H1 (cell line): ENCODE data around the gene CHD9. TPM values are rescaled to one million over a fixed set of nuclear protein-coding genes. Genes with fewer than 3 reads are reported as not detected.

Experiments used
- CTCF ChIA-PET: fragments of 300-600 bp; sonication (Branson Sonifier 250); formaldehyde crosslinking; loops from one replicate; lab custom pipeline; 2021; ENCODE audit not compliant: partially characterized antibody; lab: Charles Lee
- POLR2A ChIA-PET: fragments of 300-600 bp; sonication (Branson Sonifier 250); formaldehyde crosslinking; loops from one replicate; lab custom pipeline; 2021; ENCODE audit warnings: inconsistent platforms; ENCODE audit not compliant: partially characterized antibody; lab: Charles Lee
- DNase-seq, 2 experiments: peaks; one replicate each; pipeline versions ENCODE4 v3.0.0 to v3.0.0-alpha.2; 2010 to 2022; ENCODE audit warnings: low spot score in 2 of 2, low read depth in 1 of 2, mixed read lengths in 1 of 2
- FAIRE-seq: peaks from 2 replicates; lab custom pipeline; 2011; peaks lifted over from hg19 to GRCh38; lab: Jason Lieb, UNC
- H2AFZ ChIP-seq: 2 replicates; pipeline ENCODE4 v1.8.1; 2012; ENCODE audit warnings: low read length, inconsistent platforms
- H2AK5ac ChIP-seq: 2 replicates; pipeline ENCODE4 v1.6.1; 2013; ENCODE audit warnings: low read depth, low read length
- H2BK120ac ChIP-seq: replicated peaks from 2 replicates; pipeline ENCODE3; 2013; ENCODE audit warnings: low read depth, low read length, inconsistent platforms
- H2BK12ac ChIP-seq: 2 replicates; pipeline ENCODE4 v1.6.1; 2013; ENCODE audit warnings: low read depth, low read length
- H2BK15ac ChIP-seq: 2 replicates; pipeline ENCODE4 v1.6.1; 2013; ENCODE audit warnings: low read length
- H2BK20ac ChIP-seq: 2 replicates; pipeline ENCODE4 v1.6.1; 2013; ENCODE audit warnings: low read length
- H2BK5ac ChIP-seq: 2 replicates; pipeline ENCODE4 v1.6.1; 2013; ENCODE audit warnings: low read depth, low read length
- H3K14ac ChIP-seq: 2 replicates; pipeline ENCODE4 v1.6.1; 2013; ENCODE audit warnings: inconsistent platforms; ENCODE audit not compliant: insufficient read length
- H3K18ac ChIP-seq: 2 replicates; pipeline ENCODE4 v1.6.1; 2013; ENCODE audit warnings: low read length; ENCODE audit errors: extremely low read depth
- H3K23ac ChIP-seq: 2 replicates; pipeline ENCODE4 v1.6.1; 2013; ENCODE audit warnings: inconsistent platforms; ENCODE audit not compliant: insufficient read length
- H3K23me2 ChIP-seq: 2 replicates; pipeline ENCODE4 v1.6.1; 2013; ENCODE audit warnings: low read depth, low read length
- H3K27ac ChIP-seq: 2 replicates; pipeline ENCODE4 v1.6.1; 2011; ENCODE audit warnings: low read depth, low read length, inconsistent platforms
- H3K27me3 ChIP-seq, 4 experiments: replicated peaks in 1 of 4; 1 replicate in 1 of 4; 2 replicates in 3 of 4; pipeline versions ENCODE4 v1.6.1 to v1.8.1; 2011 to 2013; ENCODE audit warnings: low read length in 3 of 4, mild to moderate bottlenecking in 3 of 4, inconsistent platforms in 2 of 4, mixed read lengths in 2 of 4, moderate library complexity in 1 of 4; ENCODE audit not compliant: control insufficient read depth in 3 of 4, insufficient read depth in 3 of 4; ENCODE audit errors: extremely low read depth in 1 of 4
- H3K36me3 ChIP-seq, 4 experiments: 2 replicates each; pipeline versions ENCODE4 v1.6.1 to v1.8.1; 2011 to 2013; ENCODE audit warnings: mild to moderate bottlenecking in 4 of 4, low read length in 3 of 4, moderate library complexity in 2 of 4, control low read depth in 1 of 4, inconsistent platforms in 1 of 4; ENCODE audit not compliant: insufficient read depth in 4 of 4, control insufficient read depth in 2 of 4
- H3K4ac ChIP-seq: replicated peaks from 2 replicates; pipeline ENCODE3; 2013; ENCODE audit warnings: low read length, low read depth, mixed read lengths, inconsistent platforms; ENCODE audit not compliant: insufficient read length
- H3K4me1 ChIP-seq, 4 experiments: replicated peaks in 1 of 4; 1 replicate in 1 of 4; 2 replicates in 3 of 4; pipeline versions ENCODE4 v1.6.1 to v1.8.1; 2011 to 2013; ENCODE audit warnings: low read length in 3 of 4, inconsistent platforms in 2 of 4, mixed read lengths in 1 of 4; ENCODE audit not compliant: insufficient read depth in 4 of 4, control insufficient read depth in 3 of 4
- H3K4me2 ChIP-seq, 2 experiments: 2 replicates each; pipeline versions ENCODE4 v1.6.1 to v1.8.1; 2011 to 2013; ENCODE audit warnings: low read depth in 2 of 2, low read length in 2 of 2, control low read depth in 1 of 2, inconsistent platforms in 1 of 2, mild to moderate bottlenecking in 1 of 2; ENCODE audit not compliant: insufficient read depth in 1 of 2
- H3K4me3 ChIP-seq, 4 experiments: fragments of 200-600, 300-600 bp in 1 of 4; sonication (generic), shearing (Covaris generic), sonication (Bioruptor Twin) in 1 of 4; 2 replicates each; pipeline versions ENCODE4 v1.5.1 to v1.8.1; 2011 to 2016; ENCODE audit warnings: low read length in 4 of 4, low read depth in 3 of 4, control low read depth in 2 of 4, inconsistent platforms in 2 of 4, mild to moderate bottlenecking in 2 of 4, mixed read lengths in 1 of 4, moderate library complexity in 1 of 4; ENCODE audit not compliant: insufficient read depth in 2 of 4; ENCODE audit errors: extremely low read depth in 1 of 4
- H3K56ac ChIP-seq: replicated peaks from 2 replicates; pipeline ENCODE3; 2013; ENCODE audit warnings: low read depth, mild to moderate bottlenecking, mixed read lengths, low read length, inconsistent platforms; ENCODE audit not compliant: insufficient read length
- H3K79me1 ChIP-seq: 2 replicates; pipeline ENCODE4 v1.6.1; 2013; ENCODE audit warnings: low read depth, low read length, control low read depth
- H3K79me2 ChIP-seq, 2 experiments: 2 replicates each; pipeline versions ENCODE4 v1.6.1 to v1.8.1; 2012 to 2013; ENCODE audit warnings: low read length in 2 of 2, mild to moderate bottlenecking in 2 of 2, inconsistent platforms in 1 of 2; ENCODE audit not compliant: insufficient read depth in 2 of 2, control insufficient read depth in 1 of 2
- H3K9ac ChIP-seq, 4 experiments: replicated peaks in 1 of 4; 1 replicate in 1 of 4; 2 replicates in 3 of 4; pipeline versions ENCODE4 v1.6.1 to v1.8.1; 2011 to 2013; ENCODE audit warnings: low read depth in 3 of 4, low read length in 3 of 4, control low read depth in 2 of 4, mild to moderate bottlenecking in 2 of 4, moderate library complexity in 2 of 4, inconsistent platforms in 1 of 4; ENCODE audit errors: extremely low read depth in 1 of 4
- H3K9me3 ChIP-seq, 2 experiments: 2 replicates each; pipeline versions ENCODE4 v1.6.1 to v1.8.1; 2012 to 2013; ENCODE audit warnings: mild to moderate bottlenecking in 2 of 2, moderate library complexity in 2 of 2, control low read depth in 1 of 2, inconsistent platforms in 1 of 2, low read depth in 1 of 2, low read length in 1 of 2, mixed read lengths in 1 of 2; ENCODE audit not compliant: insufficient read depth in 2 of 2
- H4K20me1 ChIP-seq, 2 experiments: replicated peaks in 1 of 2; 2 replicates each; pipeline versions ENCODE3 to v1.8.1; 2011 to 2013; ENCODE audit warnings: inconsistent platforms in 2 of 2, low read length in 2 of 2, mild to moderate bottlenecking in 1 of 2; ENCODE audit not compliant: insufficient read depth in 2 of 2, control insufficient read depth in 1 of 2
- H4K5ac ChIP-seq: 2 replicates; pipeline ENCODE4 v1.6.1; 2013; ENCODE audit warnings: low read length, low read depth, mixed read lengths, inconsistent platforms; ENCODE audit not compliant: insufficient read length
- H4K8ac ChIP-seq: 2 replicates; pipeline ENCODE4 v1.8.0; 2013; ENCODE audit warnings: mild to moderate bottlenecking, moderate library complexity, low read length, inconsistent platforms; ENCODE audit not compliant: insufficient read depth; ENCODE audit errors: extremely low read depth
- H4K91ac ChIP-seq: replicated peaks from 2 replicates; pipeline ENCODE3; 2013; ENCODE audit warnings: low read length, mixed read lengths, inconsistent platforms; ENCODE audit not compliant: insufficient read length
- ASH2L ChIP-seq: fragments of 200-600, 300-600 bp; sonication (generic); IDR thresholded peaks from one replicate; pipeline ENCODE4 v1.7.1; 2017; ENCODE audit warnings: low read length
- ATF2 ChIP-seq: IDR thresholded peaks from 2 replicates; pipeline ENCODE4 v1.6.1; 2012; ENCODE audit warnings: low read length, inconsistent platforms
- BCL11A ChIP-seq, 2 experiments: IDR thresholded peaks; one replicate each; pipeline ENCODE4 v1.6.1; 2011; ENCODE audit warnings: low read depth in 2 of 2, low read length in 2 of 2, mild to moderate bottlenecking in 2 of 2
- CHD1 ChIP-seq: IDR thresholded peaks from 2 replicates; pipeline ENCODE4 v1.6.1; 2012; ENCODE audit warnings: low read depth, low read length, improper control_type of control experiment
- E2F6 ChIP-seq: IDR thresholded peaks from 2 replicates; pipeline ENCODE4 v1.6.1; 2012; ENCODE audit warnings: inconsistent platforms
- GABPA ChIP-seq: IDR thresholded peaks from 2 replicates; pipeline ENCODE4 v1.6.1; 2011; ENCODE audit warnings: mild to moderate bottlenecking, low read length, moderate library complexity, borderline replicate concordance; ENCODE audit not compliant: insufficient read depth
- KDM1A ChIP-seq: fragments of 200-600, 300-600 bp; sonication (generic); IDR thresholded peaks from 2 replicates; pipeline ENCODE4 v1.7.1; 2016; ENCODE audit warnings: mild to moderate bottlenecking, low read length, borderline replicate concordance
- KDM5A ChIP-seq: fragments of 200-600 bp; IDR thresholded peaks from 2 replicates; pipeline ENCODE4 v1.7.1; 2012; ENCODE audit warnings: mild to moderate bottlenecking, low read length, inconsistent platforms, mixed read lengths
- NANOG ChIP-seq: IDR thresholded peaks from 2 replicates; pipeline ENCODE4 v1.6.1; 2011; ENCODE audit warnings: low read length, low read depth, mild to moderate bottlenecking, inconsistent platforms; ENCODE audit not compliant: insufficient read depth, poor library complexity, severe bottlenecking
- SIN3A ChIP-seq, 2 experiments: IDR thresholded peaks in 1 of 2; conservative IDR thresholded peaks in 1 of 2; 2 replicates each; pipeline ENCODE4 v1.6.1; 2011 to 2012; ENCODE audit warnings: low read length in 2 of 2, improper control_type of control experiment in 1 of 2, low read depth in 1 of 2, mild to moderate bottlenecking in 1 of 2
- SP4 ChIP-seq: IDR thresholded peaks from 2 replicates; pipeline ENCODE4 v1.6.1; 2012; ENCODE audit warnings: low read length, inconsistent platforms
- TAF1 ChIP-seq: IDR thresholded peaks from 2 replicates; pipeline ENCODE4 v1.6.1; 2011; ENCODE audit warnings: mild to moderate bottlenecking, low read depth, low read length
- TBP ChIP-seq: IDR thresholded peaks from 2 replicates; pipeline ENCODE4 v1.6.1; 2011; ENCODE audit warnings: low read depth, low read length, improper control_type of control experiment
- WGBS, 2 experiments: shearing (Covaris generic) in 1 of 2; methylation state at CpG; one replicate each; pipeline versions ENCODE4 v1.1.6 to v1.1.7; 2013 to 2015; ENCODE audit warnings: low lambda C conversion rate in 2 of 2, mixed read lengths in 2 of 2, inconsistent platforms in 1 of 2, low coverage in 1 of 2, missing lambda C conversion rate in 1 of 2; ENCODE audit not compliant: insufficient replicate concordance in 2 of 2, insufficient coverage in 1 of 2, insufficient read length in 1 of 2; ENCODE audit errors: extremely low coverage in 1 of 2, missing lambda C conversion rate in 1 of 2; 5-methylcytosine and 5-hydroxymethylcytosine counted together
- polyA plus RNA-seq, 7 experiments: library from polyadenylated mRNA; depleted of rRNA in 3 of 7; stranded (reverse) in 5 of 7; unstranded in 2 of 7; fragments of >200 nt in 5 of 7; fragments of 200-250 nt in 2 of 7; gene quantifications; 1 replicate in 5 of 7; 2 replicates in 1 of 7; 4 replicates in 1 of 7; pipeline versions ENCODE4 v1.2.1 to v1.2.3, GENCODE V29; 2011 to 2013; ENCODE audit warnings: missing spikeins in 2 of 7, mixed read lengths in 2 of 7
- total RNA-seq: library from RNA; stranded (reverse); fragmentation: NEBNext Ultra II Directional; extraction: Animal tissue kit (Norgen Biotek cat#: 25700); gene quantifications from 2 replicates; pipeline ENCODE4 v1.2.1, GENCODE V29; 2021

The CHD9 gene
- total and polyA plus RNA-seq, 2 of the 8 experiments (the other 6 are each of a cell fraction or from before 2014, with no cell fraction given), result 9.9 to 32.4 TPM

- H3K4me1 ChIP-seq, result no peaks in the 10 kb centered on the region
- H3K79me2 ChIP-seq, result no peaks in the 10 kb centered on the region
- no peaks in the 10 kb centered on the region for H3K79me1 ChIP-seq
- DNase-seq (no peak), FAIRE-seq (no peak)
- H3K18ac ChIP-seq, result no peak overlapping the region
- no peak overlapping the region for H3K27ac ChIP-seq
- H3K56ac ChIP-seq, result no peak overlapping the region
- ChIA-PET POLR2A (no interaction called here), CTCF (no interaction called here)
- no peak overlapping the region for H4K91ac ChIP-seq
- H3K23ac ChIP-seq, result no peak overlapping the region
- no peak overlapping the region for H3K4me2 ChIP-seq
- no peak overlapping the region for H2BK15ac ChIP-seq
- H4K8ac ChIP-seq, result no peak overlapping the region
- no peak overlapping the region for H3K14ac ChIP-seq
- no peak overlapping the region for H2BK12ac ChIP-seq
- H2BK120ac ChIP-seq, result no peak overlapping the region
- H4K20me1 ChIP-seq, result no peaks in the 10 kb centered on the region
- no peak overlapping the region for H3K9ac ChIP-seq
- H3K4me3 ChIP-seq, result no peak overlapping the region
- peaks cover 10 to 71% (median 34%) of the 10 kb centered on the region in 4 experiments for H3K36me3 ChIP-seq
- H2AFZ ChIP-seq, result no peak overlapping the region
- no peak overlapping the region for H3K4ac ChIP-seq
- no peaks in the 10 kb centered on the region for H3K27me3 ChIP-seq
- 94% methylated on average over 1 of the region's 1 CpG; no CpG with 5 or more reads in 1 of the 2 experiments for WGBS, 2 experiments
- no peak overlapping the region for H4K5ac ChIP-seq
- H3K9me3 ChIP-seq, result no peaks in the 10 kb centered on the region
- H2AK5ac ChIP-seq, result no peak overlapping the region
- H3K23me2 ChIP-seq, result no peaks in the 10 kb centered on the region
- H2BK20ac ChIP-seq, result no peak overlapping the region
- no peak overlapping the region for H2BK5ac ChIP-seq
- TF ChIP-seq TAF1 (no peak), TBP (no peak), KDM1A (no peak), CHD1 (no peak), ASH2L (no peak), SP4 (no peak), BCL11A (IDR thresholded peaks at IDR 0.05; ENCODE audit: low read depth in 2 of 2, low read length in 2 of 2) (no peak), KDM5A (no peak), SIN3A (conservative IDR thresholded peaks at IDR 0.05 in 1 of 2, IDR thresholded peaks at IDR 0.05 in 1 of 2; ENCODE audit: low read depth in 1 of 2, low read length in 2 of 2) (no peak), ATF2 (no peak), E2F6 (no peak), NANOG (no peak), GABPA (no peak)
Measured at GRCh38 chr16:53249331-53249730, 194.5 kb downstream of the CHD9 start.
